HEK293T (cell line): ENCODE results near the gene GNB5.
"Not testable (repeated sequence)": the region's sequence is repeated elsewhere in the genome, so short reads cannot be mapped to it uniquely, and the experiment has no call there.

Experiments used
- CTCF ChIA-PET: fragments of 350-600 bp; formaldehyde crosslinking; extraction: SDS; loops from one replicate; lab custom pipeline; 2021; ENCODE audit warnings: antibody characterized with exemption, inconsistent platforms; lab: Yijun Ruan, JAX
- POLR2A ChIA-PET: fragments of 350-600 bp; formaldehyde crosslinking; extraction: SDS; loops from one replicate; lab custom pipeline; 2020; ENCODE audit warnings: antibody characterized with exemption, inconsistent platforms; lab: Yijun Ruan, JAX
- DNase-seq: peaks from one replicate; pipeline ENCODE4 v3.0.0; 2012; ENCODE audit warnings: mixed read lengths; ENCODE audit errors: extremely low spot score
- ARNT ChIP-seq: fragments of 450-650 bp; IDR thresholded peaks from 2 replicates; pipeline ENCODE4 v1.6.1; 2017; ENCODE audit warnings: mild to moderate bottlenecking
- BHLHE40 ChIP-seq: fragments of 450-650 bp; IDR thresholded peaks from 2 replicates; pipeline ENCODE4 v1.6.1; 2016; ENCODE audit warnings: mild to moderate bottlenecking, moderate library complexity, borderline replicate concordance
- CTBP1 ChIP-seq: fragments of 450-650 bp; IDR thresholded peaks from 2 replicates; pipeline ENCODE4 v1.6.1; 2016; ENCODE audit warnings: borderline replicate concordance
- ELF4 ChIP-seq: fragments of 450-650 bp; IDR thresholded peaks from 2 replicates; pipeline ENCODE4 v1.6.1; 2017; ENCODE audit warnings: antibody characterized with exemption
- FOXA1 ChIP-seq: fragments of 450-650 bp; IDR thresholded peaks from 2 replicates; pipeline ENCODE4 v1.6.1; 2016; ENCODE audit warnings: mild to moderate bottlenecking
- FOXK2 ChIP-seq: fragments of 450-650 bp; IDR thresholded peaks from 2 replicates; pipeline ENCODE4 v1.6.1; 2016; ENCODE audit warnings: mild to moderate bottlenecking
- FOXM1 ChIP-seq: fragments of 450-650 bp; IDR thresholded peaks from 2 replicates; pipeline ENCODE4 v1.6.1; 2017; ENCODE audit warnings: mild to moderate bottlenecking, borderline replicate concordance
- HDGF ChIP-seq: fragments of 450-650 bp; IDR thresholded peaks from 2 replicates; pipeline ENCODE4 v1.6.1; 2017; ENCODE audit warnings: antibody characterized with exemption, borderline replicate concordance
- L3MBTL2 ChIP-seq: fragments of 450-650 bp; conservative IDR thresholded peaks from 2 replicates; pipeline ENCODE4 v1.6.1; 2016; ENCODE audit warnings: mild to moderate bottlenecking
- LEF1 ChIP-seq: fragments of 450-650 bp; IDR thresholded peaks from 2 replicates; pipeline ENCODE4 v1.6.1; 2017; ENCODE audit warnings: mild to moderate bottlenecking, borderline replicate concordance
- NFRKB ChIP-seq: fragments of 450-650 bp; IDR thresholded peaks from 2 replicates; pipeline ENCODE4 v1.6.1; 2016; ENCODE audit warnings: mild to moderate bottlenecking, moderate library complexity
- PKNOX1 ChIP-seq: fragments of 450-650 bp; IDR thresholded peaks from 2 replicates; pipeline ENCODE4 v1.6.1; 2016
- SP1 ChIP-seq: fragments of 450-650 bp; IDR thresholded peaks from 2 replicates; pipeline ENCODE4 v1.6.1; 2017
- SUZ12 ChIP-seq: fragments of 450-650 bp; IDR thresholded peaks from 2 replicates; pipeline ENCODE4 v1.6.1; 2016; ENCODE audit warnings: mild to moderate bottlenecking
- TARDBP ChIP-seq: fragments of 450-650 bp; IDR thresholded peaks from 2 replicates; pipeline ENCODE4 v1.6.1; 2016
- ZNF384 ChIP-seq: fragments of 450-650 bp; IDR thresholded peaks from 2 replicates; pipeline ENCODE4 v1.6.1; 2016

GNB5 gene

GRCh38 chr15:52191207-52191606, at the start of gene GNB5:
Gene GNB5, minus strand, starts transcription at chr15:52191392. Its CDS starts 6,716 bp downstream, at chr15:52184676.
- ChIA-PET POLR2A (no interaction called here), CTCF (interaction anchor here (0.6 to 0.7 kb wide), 2 partner anchors 45 to 375 kb away, joined by 4 to 9 read pairs; no protein-coding TSS in a partner anchor)
- no peak for TF ChIP-seq FOXM1
- TF ChIP-seq CTBP1, result no peak
- TF ChIP-seq ZNF384, result no peak
- TF ChIP-seq NFRKB, result no peak
- TF ChIP-seq FOXA1, result no peak
- no peak for TF ChIP-seq BHLHE40
- no peak for TF ChIP-seq ELF4
- TF ChIP-seq HDGF, result no peak
- no peak for TF ChIP-seq FOXK2
- no peak for TF ChIP-seq TARDBP
- no peak for TF ChIP-seq PKNOX1
- DNase-seq, result no peak

GRCh38 chr15:52240166-52240565, 49.0 kb upstream of the GNB5 start:
- no peak for DNase-seq
- TF ChIP-seq SUZ12 (no peak), TARDBP (no peak), NFRKB (no peak), BHLHE40 (no peak), ARNT (no peak), ZNF384 (no peak), HDGF (no peak), L3MBTL2 (no peak), FOXA1 (no peak), FOXM1 (no peak), SP1 (no peak), CTBP1 (no peak), FOXK2 (no peak), PKNOX1 (no peak), ELF4 (no peak), LEF1 (no peak)
- ChIA-PET CTCF (no interaction called here), POLR2A (no interaction called here)

GRCh38 chr15:52238989-52239525, 47.9 kb upstream of the GNB5 start:
- CTCF ChIA-PET, POLR2A ChIA-PET, DNase-seq: not testable (repeated sequence)

- POLR2A ChIA-PET, result no interaction called here
- CTCF ChIA-PET, result no interaction called here
- DNase-seq, result no peak
- TF ChIP-seq TARDBP, result no peak
- no peak for TF ChIP-seq L3MBTL2
- TF ChIP-seq SP1, result no peak
- TF ChIP-seq HDGF, result no peak
- no peak for TF ChIP-seq ZNF384
- no peak for TF ChIP-seq FOXK2
- TF ChIP-seq LEF1, result no peak
- TF ChIP-seq ARNT, result no peak
- TF ChIP-seq ELF4, result no peak
- TF ChIP-seq BHLHE40, result no peak
- no peak for TF ChIP-seq PKNOX1
- no peak for TF ChIP-seq SUZ12
- TF ChIP-seq FOXM1, result no peak
- TF ChIP-seq NFRKB, result no peak
- TF ChIP-seq FOXA1, result no peak
- TF ChIP-seq CTBP1, result no peak
Measured at GRCh38 chr15:52238149-52238548, 47.0 kb upstream of the GNB5 start.

- POLR2A ChIA-PET, result interaction anchor here (1.0 kb wide), 1 partner anchor 12 kb away, joined by 3 read pairs; no protein-coding TSS in a partner anchor
- CTCF ChIA-PET, result interaction anchor here (0.6 kb wide), 1 partner anchor 496 kb away, joined by 3 read pairs; no protein-coding TSS in a partner anchor
- TF ChIP-seq BHLHE40 (no peak), FOXM1 (no peak), FOXK2 (no peak), FOXA1 (no peak), HDGF (no peak), L3MBTL2 (no peak), SUZ12 (no peak), ARNT (no peak), SP1 (no peak), LEF1 (no peak), ELF4 (no peak), NFRKB (no peak), PKNOX1 (no peak)
- DNase-seq, result no peak
Measured at GRCh38 chr15:52236013-52236412, 44.8 kb upstream of the GNB5 start.
